Measurements from ENCODE around the gene NCOR1.
"Not testable (repeated sequence)": the region's sequence is repeated elsewhere in the genome, so short reads cannot be mapped to it uniquely, and the experiment has no call there.

Gene NCOR1

GRCh38 chr17:16229912-16230561 lies 14.7 kb upstream of the NCOR1 start:
- not testable (repeated sequence) for DNase-seq

DNA sequence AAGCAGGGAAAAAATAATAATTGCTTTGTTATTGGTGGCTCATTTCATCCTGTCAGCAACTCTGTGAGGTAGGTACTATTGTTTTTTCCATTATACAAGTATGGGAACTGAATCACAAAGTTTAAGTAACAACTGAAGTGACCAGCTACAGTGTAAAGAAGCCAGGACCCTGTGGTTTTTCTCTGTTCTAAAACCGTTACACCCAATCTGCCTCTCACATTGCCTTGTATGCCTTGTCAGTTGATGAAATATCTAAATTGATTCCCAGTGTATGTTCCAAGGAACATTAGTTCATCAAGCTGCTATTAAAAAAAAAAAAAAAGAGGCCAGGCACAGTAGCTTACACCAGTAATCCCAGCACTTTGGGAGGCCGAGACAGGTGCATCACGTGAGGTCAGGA lies 7.1 kb upstream of the NCOR1 start:
- ATAC-seq (no peak), DNase-seq (no peak)
- no peak overlapping the region for H3K4me3 Mint-ChIP-seq
- H3K9me3 Mint-ChIP-seq = no peaks in the 10 kb centered on the region
- H3K27me3 Mint-ChIP-seq = no peaks in the 10 kb centered on the region
- H3K4me1 Mint-ChIP-seq = peaks cover 5% of the 10 kb centered on the region
- no peak overlapping the region for H3K27ac Mint-ChIP-seq

More at GRCh38 chr17:16229912-16230561, 14.7 kb upstream of the NCOR1 start:
- H3K9me3 Mint-ChIP-seq, H3K27me3 Mint-ChIP-seq, ATAC-seq: not testable (repeated sequence)
- Mint-ChIP-seq H3K4me1 (peaks cover 29% of the 10 kb centered on the region), H3K4me3 (peak overlapping the region; percentile 66 to 69), H3K27ac (peak overlapping the region; percentile 96 to 97)

GRCh38 chr17:16217002-16217635 lies 1.8 kb upstream of the NCOR1 start, which contains the start of gene PIGL:
Gene PIGL, plus strand, starts transcription at chr17:16217210. Its CDS starts 17 bp downstream, at chr17:16217227.
- Mint-ChIP-seq H3K4me3 (peak within 1 kb of the TSS; percentile 92 to 96), H3K27ac (peak within 1 kb of the TSS; percentile 94 to 95), H3K4me1 (peaks cover 25% of the 10 kb centered on the region), H3K9me3 (no peaks in the 10 kb centered on the region), H3K27me3 (no peaks in the 10 kb centered on the region)
- DNase-seq (peak; percentile 79 to 87), ATAC-seq (peak; percentile 69)

- H3K27me3 Mint-ChIP-seq, H3K9me3 Mint-ChIP-seq, DNase-seq, ATAC-seq: not testable (repeated sequence)
- peak overlapping the region; percentile 94 to 95 for H3K27ac Mint-ChIP-seq
- peaks cover 30% of the 10 kb centered on the region for H3K4me1 Mint-ChIP-seq
- peak overlapping the region; percentile 92 to 96 for H3K4me3 Mint-ChIP-seq
Observed at GRCh38 chr17:16216341-16217001, 1.1 kb upstream of the NCOR1 start.

GRCh38 chr17:16215965-16216316 lies 607 bp upstream of the NCOR1 start:
- H3K9me3 Mint-ChIP-seq = no peaks in the 10 kb centered on the region
- peaks cover 33% of the 10 kb centered on the region for H3K4me1 Mint-ChIP-seq
- H3K27me3 Mint-ChIP-seq = no peaks in the 10 kb centered on the region
- ATAC-seq = no peak
- peak overlapping the region; percentile 94 to 95 for H3K27ac Mint-ChIP-seq
- H3K4me3 Mint-ChIP-seq = peak overlapping the region; percentile 92 to 96
- no peak for DNase-seq

GRCh38 chr17:16215002-16215272 lies 397 bp downstream of the NCOR1 start:
- ATAC-seq (peak; percentile 64), DNase-seq (peak in 1 of 2 donors; percentile 72)
- Mint-ChIP-seq H3K27ac (peak overlapping the region; percentile 96 to 97), H3K9me3 (no peaks in the 10 kb centered on the region), H3K4me3 (peak overlapping the region; percentile 92 to 96), H3K4me1 (peaks cover 33% of the 10 kb centered on the region), H3K27me3 (no peaks in the 10 kb centered on the region)

- DNase-seq (no peak), ATAC-seq (no peak)
- Mint-ChIP-seq H3K27ac (peak overlapping the region; percentile 96 to 97), H3K9me3 (no peaks in the 10 kb centered on the region), H3K4me3 (peak overlapping the region; percentile 92 to 96), H3K4me1 (peaks cover 33% of the 10 kb centered on the region), H3K27me3 (no peaks in the 10 kb centered on the region)
Observed at GRCh38 chr17:16214190-16215001, 938 bp downstream of the NCOR1 start.

GRCh38 chr17:16212793-16213192 lies 2.5 kb downstream of the NCOR1 start:
- no peak for ATAC-seq
- H3K27ac Mint-ChIP-seq = no peak overlapping the region
- H3K9me3 Mint-ChIP-seq = no peaks in the 10 kb centered on the region

DNA sequence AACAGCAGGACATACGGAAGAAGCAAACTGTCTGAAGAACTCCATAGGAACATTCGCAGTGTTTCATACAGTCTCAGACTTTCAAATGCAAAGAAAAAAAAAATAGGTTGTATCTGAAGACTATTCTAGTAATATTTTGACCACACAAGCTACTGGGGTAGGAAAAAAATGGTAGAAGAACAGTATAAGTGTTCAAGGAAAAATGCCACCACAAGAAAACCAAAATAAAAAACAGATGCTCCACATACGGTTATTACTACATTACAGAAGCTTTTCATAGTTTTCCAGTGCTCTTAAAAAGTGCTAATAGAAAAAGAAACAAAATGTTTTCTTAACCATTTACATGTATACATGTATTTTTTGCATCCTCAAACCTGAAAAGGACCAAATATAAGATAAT lies 3.7 kb downstream of the NCOR1 start:
- Mint-ChIP-seq H3K4me1 (peaks cover 48% of the 10 kb centered on the region), H3K9me3 (no peaks in the 10 kb centered on the region), H3K27ac (peak overlapping the region in 1 of 2 donors; percentile 59), H3K4me3 (peak overlapping the region in 1 of 2 donors; percentile 16), H3K27me3 (no peaks in the 10 kb centered on the region)
- no peak for DNase-seq
- no peak for ATAC-seq

More at GRCh38 chr17:16212793-16213192, 2.5 kb downstream of the NCOR1 start:
- Mint-ChIP-seq H3K27me3 (no peaks in the 10 kb centered on the region), H3K4me3 (peak overlapping the region; percentile 92 to 96), H3K4me1 (peaks cover 40% of the 10 kb centered on the region)
- no peak for DNase-seq

DNA sequence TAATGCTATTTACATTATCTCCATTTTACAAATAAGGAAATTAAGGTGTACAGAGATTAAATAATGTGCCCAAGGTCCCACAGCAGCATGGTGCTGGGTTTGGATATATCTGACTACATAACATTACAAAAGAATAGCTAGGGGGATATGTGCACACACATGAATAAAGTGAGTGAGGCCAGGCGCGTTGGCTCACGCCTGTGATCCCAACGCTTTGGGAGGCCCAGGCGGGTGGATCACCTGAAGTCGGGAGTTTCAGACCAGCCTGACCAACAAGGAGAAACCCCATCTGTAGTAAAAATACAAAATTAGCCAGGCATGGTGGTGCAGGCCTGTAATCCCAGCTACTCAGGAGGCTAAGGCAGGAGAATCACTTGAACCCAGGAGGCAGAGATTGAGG lies 10.6 kb downstream of the NCOR1 start:
- not testable (repeated sequence) for DNase-seq, ATAC-seq, H3K27me3 Mint-ChIP-seq, H3K9me3 Mint-ChIP-seq, H3K4me3 Mint-ChIP-seq
- peak overlapping the region; percentile 11 to 93 for H3K27ac Mint-ChIP-seq
- peaks cover 75% of the 10 kb centered on the region for H3K4me1 Mint-ChIP-seq

- not testable (repeated sequence) for H3K9me3 Mint-ChIP-seq, H3K27me3 Mint-ChIP-seq, ATAC-seq, DNase-seq
- peaks cover 81% of the 10 kb centered on the region for H3K4me1 Mint-ChIP-seq
- H3K4me3 Mint-ChIP-seq = peak overlapping the region; percentile 34 to 60
- peak overlapping the region; percentile 14 to 85 for H3K27ac Mint-ChIP-seq
Observed at GRCh38 chr17:16202554-16203500, 12.5 kb downstream of the NCOR1 start.

DNA sequence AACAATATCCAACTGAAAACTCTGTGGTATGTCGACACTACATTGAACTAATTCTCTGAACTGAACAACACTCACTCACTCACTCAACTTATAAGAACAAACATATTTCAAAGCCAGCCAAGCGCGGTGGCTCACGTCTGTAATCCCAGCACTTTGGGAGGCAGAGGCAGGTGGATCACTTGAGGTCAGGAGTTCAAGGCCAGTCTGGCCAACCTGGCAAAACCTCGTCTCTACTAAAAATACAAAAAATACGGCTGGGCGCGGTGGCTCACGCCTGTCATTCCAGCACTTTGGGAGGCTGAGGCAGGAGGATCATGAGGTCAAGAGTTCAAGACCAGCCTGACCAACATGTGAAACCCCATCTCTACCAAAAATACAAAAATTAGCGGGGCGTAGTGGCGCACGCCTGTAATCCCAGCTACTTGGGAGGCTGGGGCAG lies 13.6 kb downstream of the NCOR1 start:
- Mint-ChIP-seq H3K4me1 (peaks cover 73% of the 10 kb centered on the region), H3K27ac (peak overlapping the region in 1 of 2 donors; percentile 29)
- H3K27me3 Mint-ChIP-seq, ATAC-seq, DNase-seq, H3K9me3 Mint-ChIP-seq, H3K4me3 Mint-ChIP-seq: not testable (repeated sequence)

- H3K27ac Mint-ChIP-seq = peak overlapping the region in 1 of 2 donors; percentile 9
- DNase-seq = no peak
- no peaks in the 10 kb centered on the region for H3K27me3 Mint-ChIP-seq
- peaks cover 53% of the 10 kb centered on the region for H3K4me1 Mint-ChIP-seq
- no peak for ATAC-seq
- H3K4me3 Mint-ChIP-seq = peak overlapping the region; percentile 4 to 44
- H3K9me3 Mint-ChIP-seq = no peaks in the 10 kb centered on the region
Observed at GRCh38 chr17:16199093-16199492, 16.2 kb downstream of the NCOR1 start.

- Mint-ChIP-seq H3K4me1 (peaks cover 35% of the 10 kb centered on the region), H3K4me3 (no peak overlapping the region), H3K9me3 (no peaks in the 10 kb centered on the region), H3K27ac (no peak overlapping the region), H3K27me3 (no peaks in the 10 kb centered on the region)
- DNase-seq (no peak), ATAC-seq (no peak)
Observed at GRCh38 chr17:16197276-16197675, 18.1 kb downstream of the NCOR1 start.
